GM23338 (cell line): ENCODE data around the gene TRMT5. TPM values are rescaled to one million over a fixed set of nuclear protein-coding genes. Genes with fewer than 3 reads are reported as not detected.

ENCODE experiments used
- ATAC-seq: fragments of 200-7000 bp; cut with Tn5 transposase; 3 replicates; pipeline ENCODE4 v1.9.1; 2020
- DNase-seq: peaks from one replicate; pipeline ENCODE4 v3.0.0-alpha.2; 2015; ENCODE audit warnings: low spot score
- H2AFZ ChIP-seq: fragments of 200-600 bp; sonication (generic); 2 replicates; pipeline ENCODE4 v1.8.0; 2016; ENCODE audit warnings: antibody characterized with exemption, mild to moderate bottlenecking, moderate library complexity
- H3F3A ChIP-seq: fragments of 200-600 bp; sonication (generic); replicated peaks from 2 replicates; pipeline ENCODE4 v1.8.0; 2017; ENCODE audit warnings: antibody characterized with exemption, mixed run types, low read depth
- H3K27ac ChIP-seq: fragments of 200-600 bp; sonication (generic); 2 replicates; pipeline ENCODE4 v1.6.1; 2016; ENCODE audit warnings: low read depth
- H3K27me3 ChIP-seq: fragments of 200-600 bp; sonication (generic); 2 replicates; pipeline ENCODE4 v1.8.0; 2016; ENCODE audit warnings: mild to moderate bottlenecking, mixed run types, moderate library complexity; ENCODE audit not compliant: insufficient read depth
- H3K36me3 ChIP-seq: fragments of 200-600 bp; sonication (generic); 2 replicates; pipeline ENCODE4 v1.8.0; 2016; ENCODE audit warnings: mild to moderate bottlenecking; ENCODE audit not compliant: insufficient read depth
- H3K4me1 ChIP-seq: fragments of 200-600 bp; sonication (generic); 2 replicates; pipeline ENCODE4 v1.8.0; 2016; ENCODE audit warnings: mild to moderate bottlenecking, moderate library complexity; ENCODE audit not compliant: insufficient read depth
- H3K4me2 ChIP-seq: fragments of 200-600 bp; sonication (generic); 2 replicates; pipeline ENCODE4 v1.7.1; 2017; ENCODE audit warnings: mixed run types
- H3K4me3 ChIP-seq: fragments of 200-600 bp; sonication (generic); 2 replicates; pipeline ENCODE4 v1.6.1; 2016; ENCODE audit warnings: mixed run types
- H3K79me2 ChIP-seq: fragments of 200-600 bp; sonication (generic); replicated peaks from 2 replicates; pipeline ENCODE4 v1.8.0; 2017; ENCODE audit warnings: mild to moderate bottlenecking; ENCODE audit not compliant: insufficient read depth
- H3K9me2 ChIP-seq: fragments of 200-600 bp; sonication (generic); 2 replicates; pipeline ENCODE4 v1.8.0; 2017; ENCODE audit not compliant: insufficient read depth
- H4K20me1 ChIP-seq: fragments of 200-600 bp; sonication (generic); replicated peaks from 2 replicates; pipeline ENCODE4 v1.8.0; 2017; ENCODE audit warnings: mild to moderate bottlenecking; ENCODE audit not compliant: insufficient read depth
- H3K27ac Mint-ChIP-seq: 2 replicates; pipeline ENCODE4 v1.8.0; 2020; ENCODE audit warnings: inconsistent platforms, mild to moderate bottlenecking, moderate library complexity, mixed read lengths
- H3K27me3 Mint-ChIP-seq: 3 replicates; pipeline ENCODE4 v1.8.0; 2022; ENCODE audit warnings: low read depth, mild to moderate bottlenecking, moderate library complexity, mixed read lengths, inconsistent platforms; ENCODE audit not compliant: insufficient read depth, poor library complexity
- H3K36me3 Mint-ChIP-seq: 3 replicates; pipeline ENCODE4 v1.8.0; 2021; ENCODE audit warnings: low read depth, mild to moderate bottlenecking, inconsistent platforms, moderate library complexity, mixed read lengths
- H3K4me1 Mint-ChIP-seq: 3 replicates; pipeline ENCODE4 v1.8.0; 2020; ENCODE audit warnings: mild to moderate bottlenecking, inconsistent platforms, mixed read lengths
- H3K4me3 Mint-ChIP-seq: 3 replicates; pipeline ENCODE4 v1.8.0; 2021; ENCODE audit warnings: moderate library complexity, mild to moderate bottlenecking, inconsistent platforms, mixed read lengths
- H3K9me3 Mint-ChIP-seq: 3 replicates; pipeline ENCODE4 v1.8.0; 2020; ENCODE audit warnings: moderate library complexity, mild to moderate bottlenecking, inconsistent platforms, mixed read lengths
- EZH2 ChIP-seq: fragments of 200-600 bp; sonication (generic); IDR thresholded peaks from one replicate; pipeline ENCODE4 v1.8.0; 2017; ENCODE audit warnings: antibody characterized with exemption, mild to moderate bottlenecking, low read depth; ENCODE audit not compliant: unreplicated experiment
- EZH2phosphoT487 ChIP-seq: fragments of 200-600 bp; sonication (generic); IDR thresholded peaks from one replicate; pipeline ENCODE4 v1.8.1; 2018; ENCODE audit warnings: antibody characterized with exemption; ENCODE audit not compliant: unreplicated experiment
- JUNB ChIP-seq: IDR thresholded peaks from one replicate; pipeline ENCODE4 v1.6.1; 2016; ENCODE audit warnings: antibody characterized with exemption; ENCODE audit not compliant: unreplicated experiment
- STAT1 ChIP-seq: IDR thresholded peaks from one replicate; pipeline ENCODE4 v1.6.1; 2016; ENCODE audit warnings: antibody characterized with exemption; ENCODE audit not compliant: unreplicated experiment
- ZNF331 ChIP-seq: fragments of 250-450 bp; sonication (Bioruptor Pico); IDR thresholded peaks from 2 replicates; pipeline ENCODE4 v1.5.0; 2020; ENCODE audit warnings: low read depth, mild to moderate bottlenecking, moderate library complexity
- polyA plus RNA-seq: library from polyadenylated mRNA; unstranded; fragments of >200 nt; fragmentation: Nextera tagmentation; extraction: Ambion mirVana; gene quantifications from 2 replicates; pipeline ENCODE4 v1.2.1, GENCODE V29; 2016
- total RNA-seq: library from RNA; depleted of rRNA; stranded (reverse); fragments of >200 nt; shearing (Covaris generic); gene quantifications from 2 replicates; pipeline ENCODE4 v1.2.3, GENCODE V29; 2014
- TF ChIP-seq, protein P1 (sequence below): IDR thresholded peaks from one replicate; pipeline ENCODE4 v1.6.1; 2018; ENCODE audit warnings: antibody characterized with exemption; ENCODE audit not compliant: unreplicated experiment
- TF ChIP-seq, protein P2 (sequence below): IDR thresholded peaks from 2 replicates; pipeline ENCODE4 v1.6.1; 2016; ENCODE audit warnings: antibody characterized with exemption
- TF ChIP-seq, protein P3 (sequence below): fragments of 250-450 bp; sonication (Bioruptor Pico); IDR thresholded peaks from 2 replicates; pipeline ENCODE4 v1.5.0; 2020; ENCODE audit warnings: mild to moderate bottlenecking, moderate library complexity

Gene TRMT5
- total and polyA plus RNA-seq, 2 experiments from 2014 or later, result 9.8 to 18.4 TPM

DNA sequence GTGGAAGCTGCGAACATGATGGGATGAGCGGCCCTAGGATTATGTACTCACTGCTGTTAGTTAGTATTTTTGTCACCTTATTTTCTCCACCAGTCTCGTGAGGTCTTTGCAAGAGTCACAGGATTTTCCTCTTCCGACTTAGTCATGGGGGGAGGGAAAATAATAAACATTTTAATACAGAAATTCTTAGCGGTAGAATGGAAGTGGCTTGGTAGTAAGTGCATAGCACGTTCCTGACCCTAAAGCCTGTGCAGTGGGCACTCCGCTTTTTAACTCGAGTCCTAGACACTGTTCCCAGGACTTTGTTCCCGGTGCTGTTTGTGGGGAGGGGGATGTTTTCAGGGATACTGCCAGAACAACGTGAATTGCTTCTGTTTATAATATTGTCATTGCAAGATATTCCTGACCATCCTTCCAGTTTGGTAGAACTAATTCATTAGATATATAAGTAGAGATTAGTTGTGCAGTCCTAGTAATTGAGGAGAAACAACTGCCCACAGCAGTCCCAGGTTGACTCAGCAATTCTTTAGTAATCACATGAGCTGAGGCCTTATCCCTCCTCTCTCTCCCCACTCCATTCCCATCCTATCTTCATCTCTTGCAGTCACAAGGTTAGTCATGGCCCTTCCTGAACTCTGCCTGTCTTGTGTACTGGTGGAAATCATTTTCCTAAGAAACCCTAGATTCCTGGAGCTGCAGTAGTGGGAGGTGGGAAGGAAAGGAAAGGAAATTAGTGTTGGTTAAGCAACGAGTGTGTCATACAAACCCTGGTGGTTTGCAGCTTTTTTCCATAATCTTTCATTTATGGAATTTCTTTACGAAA lies 965 bp upstream of the TRMT5 start:
- H3K4me3 ChIP-seq, result peak overlapping the region; percentile 89
- no peaks in the 10 kb centered on the region; the same call in 1 of the 2 replicates for H3K36me3 ChIP-seq
- H2AFZ ChIP-seq, result peak overlapping the region; percentile 99
- TF ChIP-seq EZH2, result no peak
- TF ChIP-seq, protein P1, sequence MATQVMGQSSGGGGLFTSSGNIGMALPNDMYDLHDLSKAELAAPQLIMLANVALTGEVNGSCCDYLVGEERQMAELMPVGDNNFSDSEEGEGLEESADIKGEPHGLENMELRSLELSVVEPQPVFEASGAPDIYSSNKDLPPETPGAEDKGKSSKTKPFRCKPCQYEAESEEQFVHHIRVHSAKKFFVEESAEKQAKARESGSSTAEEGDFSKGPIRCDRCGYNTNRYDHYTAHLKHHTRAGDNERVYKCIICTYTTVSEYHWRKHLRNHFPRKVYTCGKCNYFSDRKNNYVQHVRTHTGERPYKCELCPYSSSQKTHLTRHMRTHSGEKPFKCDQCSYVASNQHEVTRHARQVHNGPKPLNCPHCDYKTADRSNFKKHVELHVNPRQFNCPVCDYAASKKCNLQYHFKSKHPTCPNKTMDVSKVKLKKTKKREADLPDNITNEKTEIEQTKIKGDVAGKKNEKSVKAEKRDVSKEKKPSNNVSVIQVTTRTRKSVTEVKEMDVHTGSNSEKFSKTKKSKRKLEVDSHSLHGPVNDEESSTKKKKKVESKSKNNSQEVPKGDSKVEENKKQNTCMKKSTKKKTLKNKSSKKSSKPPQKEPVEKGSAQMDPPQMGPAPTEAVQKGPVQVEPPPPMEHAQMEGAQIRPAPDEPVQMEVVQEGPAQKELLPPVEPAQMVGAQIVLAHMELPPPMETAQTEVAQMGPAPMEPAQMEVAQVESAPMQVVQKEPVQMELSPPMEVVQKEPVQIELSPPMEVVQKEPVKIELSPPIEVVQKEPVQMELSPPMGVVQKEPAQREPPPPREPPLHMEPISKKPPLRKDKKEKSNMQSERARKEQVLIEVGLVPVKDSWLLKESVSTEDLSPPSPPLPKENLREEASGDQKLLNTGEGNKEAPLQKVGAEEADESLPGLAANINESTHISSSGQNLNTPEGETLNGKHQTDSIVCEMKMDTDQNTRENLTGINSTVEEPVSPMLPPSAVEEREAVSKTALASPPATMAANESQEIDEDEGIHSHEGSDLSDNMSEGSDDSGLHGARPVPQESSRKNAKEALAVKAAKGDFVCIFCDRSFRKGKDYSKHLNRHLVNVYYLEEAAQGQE, result no peak
- peak overlapping the region; percentile 51 for H3K27ac ChIP-seq
- H3F3A ChIP-seq, result no peaks in the 10 kb centered on the region
- no peaks in the 10 kb centered on the region for H4K20me1 ChIP-seq
- no peaks in the 10 kb centered on the region for H3K27me3 ChIP-seq
- Mint-ChIP-seq H3K4me1 (peaks cover 16% of the 10 kb centered on the region; the same call in 2 of the 3 replicates), H3K27ac (no peak overlapping the region), H3K9me3 (no peaks in the 10 kb centered on the region), H3K36me3 (peaks cover 10% of the 10 kb centered on the region; the same call in 2 of the 3 replicates), H3K27me3 (no peaks in the 10 kb centered on the region), H3K4me3 (no peak overlapping the region)
- H3K4me2 ChIP-seq, result peak overlapping the region; percentile 95
- no peaks in the 10 kb centered on the region for H3K9me2 ChIP-seq
- DNase-seq (peak; percentile 19), ATAC-seq (peak; percentile 6; the same call in 2 of the 3 replicates)
- H3K4me1 ChIP-seq, result peaks cover 5% of the 10 kb centered on the region; the same call in 1 of the 2 replicates
- peaks cover 41% of the 10 kb centered on the region for H3K79me2 ChIP-seq

DNA sequence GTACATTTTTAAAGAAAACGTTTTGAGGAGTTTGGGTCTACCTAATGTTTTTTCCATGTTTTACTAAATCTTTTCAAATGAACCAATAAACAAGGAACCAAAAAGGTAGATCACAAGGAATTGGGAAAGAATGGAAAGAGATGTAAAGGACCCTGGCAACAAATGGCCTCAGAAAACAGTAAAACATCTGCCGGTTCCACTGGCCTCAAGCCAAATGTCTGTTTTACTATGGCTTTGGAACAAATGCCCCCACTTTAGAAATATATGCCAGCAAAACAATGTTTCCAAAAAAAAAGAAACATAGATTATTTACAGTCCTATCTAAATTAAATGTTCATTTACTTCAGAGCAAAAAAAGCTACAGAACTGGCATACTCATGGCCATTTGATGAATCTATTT lies 3.0 kb downstream of the TRMT5 start:
- Mint-ChIP-seq H3K27ac (no peak overlapping the region), H3K9me3 (no peaks in the 10 kb centered on the region), H3K27me3 (no peaks in the 10 kb centered on the region), H3K4me3 (no peak overlapping the region), H3K36me3 (peaks cover 23% of the 10 kb centered on the region; the same call in 2 of the 3 replicates), H3K4me1 (peaks cover 15% of the 10 kb centered on the region; the same call in 2 of the 3 replicates)
- Histone ChIP-seq H3K79me2 (peaks cover 39% of the 10 kb centered on the region), H3K4me2 (no peak overlapping the region), H3K4me1 (peaks cover 5% of the 10 kb centered on the region; the same call in 1 of the 2 replicates), H3K9me2 (no peaks in the 10 kb centered on the region), H2AFZ (no peak overlapping the region), H3K27me3 (no peaks in the 10 kb centered on the region), H4K20me1 (no peaks in the 10 kb centered on the region), H3K36me3 (peaks cover 6% of the 10 kb centered on the region; the same call in 1 of the 2 replicates), H3K27ac (no peak overlapping the region), H3F3A (no peaks in the 10 kb centered on the region), H3K4me3 (no peak overlapping the region)
- DNase-seq (no peak), ATAC-seq (no peak)
- no peak for TF ChIP-seq JUNB
- TF ChIP-seq STAT1, result no peak
- TF ChIP-seq, protein P2, sequence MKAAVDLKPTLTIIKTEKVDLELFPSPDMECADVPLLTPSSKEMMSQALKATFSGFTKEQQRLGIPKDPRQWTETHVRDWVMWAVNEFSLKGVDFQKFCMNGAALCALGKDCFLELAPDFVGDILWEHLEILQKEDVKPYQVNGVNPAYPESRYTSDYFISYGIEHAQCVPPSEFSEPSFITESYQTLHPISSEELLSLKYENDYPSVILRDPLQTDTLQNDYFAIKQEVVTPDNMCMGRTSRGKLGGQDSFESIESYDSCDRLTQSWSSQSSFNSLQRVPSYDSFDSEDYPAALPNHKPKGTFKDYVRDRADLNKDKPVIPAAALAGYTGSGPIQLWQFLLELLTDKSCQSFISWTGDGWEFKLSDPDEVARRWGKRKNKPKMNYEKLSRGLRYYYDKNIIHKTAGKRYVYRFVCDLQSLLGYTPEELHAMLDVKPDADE, result no peak
- TF ChIP-seq, protein P3, sequence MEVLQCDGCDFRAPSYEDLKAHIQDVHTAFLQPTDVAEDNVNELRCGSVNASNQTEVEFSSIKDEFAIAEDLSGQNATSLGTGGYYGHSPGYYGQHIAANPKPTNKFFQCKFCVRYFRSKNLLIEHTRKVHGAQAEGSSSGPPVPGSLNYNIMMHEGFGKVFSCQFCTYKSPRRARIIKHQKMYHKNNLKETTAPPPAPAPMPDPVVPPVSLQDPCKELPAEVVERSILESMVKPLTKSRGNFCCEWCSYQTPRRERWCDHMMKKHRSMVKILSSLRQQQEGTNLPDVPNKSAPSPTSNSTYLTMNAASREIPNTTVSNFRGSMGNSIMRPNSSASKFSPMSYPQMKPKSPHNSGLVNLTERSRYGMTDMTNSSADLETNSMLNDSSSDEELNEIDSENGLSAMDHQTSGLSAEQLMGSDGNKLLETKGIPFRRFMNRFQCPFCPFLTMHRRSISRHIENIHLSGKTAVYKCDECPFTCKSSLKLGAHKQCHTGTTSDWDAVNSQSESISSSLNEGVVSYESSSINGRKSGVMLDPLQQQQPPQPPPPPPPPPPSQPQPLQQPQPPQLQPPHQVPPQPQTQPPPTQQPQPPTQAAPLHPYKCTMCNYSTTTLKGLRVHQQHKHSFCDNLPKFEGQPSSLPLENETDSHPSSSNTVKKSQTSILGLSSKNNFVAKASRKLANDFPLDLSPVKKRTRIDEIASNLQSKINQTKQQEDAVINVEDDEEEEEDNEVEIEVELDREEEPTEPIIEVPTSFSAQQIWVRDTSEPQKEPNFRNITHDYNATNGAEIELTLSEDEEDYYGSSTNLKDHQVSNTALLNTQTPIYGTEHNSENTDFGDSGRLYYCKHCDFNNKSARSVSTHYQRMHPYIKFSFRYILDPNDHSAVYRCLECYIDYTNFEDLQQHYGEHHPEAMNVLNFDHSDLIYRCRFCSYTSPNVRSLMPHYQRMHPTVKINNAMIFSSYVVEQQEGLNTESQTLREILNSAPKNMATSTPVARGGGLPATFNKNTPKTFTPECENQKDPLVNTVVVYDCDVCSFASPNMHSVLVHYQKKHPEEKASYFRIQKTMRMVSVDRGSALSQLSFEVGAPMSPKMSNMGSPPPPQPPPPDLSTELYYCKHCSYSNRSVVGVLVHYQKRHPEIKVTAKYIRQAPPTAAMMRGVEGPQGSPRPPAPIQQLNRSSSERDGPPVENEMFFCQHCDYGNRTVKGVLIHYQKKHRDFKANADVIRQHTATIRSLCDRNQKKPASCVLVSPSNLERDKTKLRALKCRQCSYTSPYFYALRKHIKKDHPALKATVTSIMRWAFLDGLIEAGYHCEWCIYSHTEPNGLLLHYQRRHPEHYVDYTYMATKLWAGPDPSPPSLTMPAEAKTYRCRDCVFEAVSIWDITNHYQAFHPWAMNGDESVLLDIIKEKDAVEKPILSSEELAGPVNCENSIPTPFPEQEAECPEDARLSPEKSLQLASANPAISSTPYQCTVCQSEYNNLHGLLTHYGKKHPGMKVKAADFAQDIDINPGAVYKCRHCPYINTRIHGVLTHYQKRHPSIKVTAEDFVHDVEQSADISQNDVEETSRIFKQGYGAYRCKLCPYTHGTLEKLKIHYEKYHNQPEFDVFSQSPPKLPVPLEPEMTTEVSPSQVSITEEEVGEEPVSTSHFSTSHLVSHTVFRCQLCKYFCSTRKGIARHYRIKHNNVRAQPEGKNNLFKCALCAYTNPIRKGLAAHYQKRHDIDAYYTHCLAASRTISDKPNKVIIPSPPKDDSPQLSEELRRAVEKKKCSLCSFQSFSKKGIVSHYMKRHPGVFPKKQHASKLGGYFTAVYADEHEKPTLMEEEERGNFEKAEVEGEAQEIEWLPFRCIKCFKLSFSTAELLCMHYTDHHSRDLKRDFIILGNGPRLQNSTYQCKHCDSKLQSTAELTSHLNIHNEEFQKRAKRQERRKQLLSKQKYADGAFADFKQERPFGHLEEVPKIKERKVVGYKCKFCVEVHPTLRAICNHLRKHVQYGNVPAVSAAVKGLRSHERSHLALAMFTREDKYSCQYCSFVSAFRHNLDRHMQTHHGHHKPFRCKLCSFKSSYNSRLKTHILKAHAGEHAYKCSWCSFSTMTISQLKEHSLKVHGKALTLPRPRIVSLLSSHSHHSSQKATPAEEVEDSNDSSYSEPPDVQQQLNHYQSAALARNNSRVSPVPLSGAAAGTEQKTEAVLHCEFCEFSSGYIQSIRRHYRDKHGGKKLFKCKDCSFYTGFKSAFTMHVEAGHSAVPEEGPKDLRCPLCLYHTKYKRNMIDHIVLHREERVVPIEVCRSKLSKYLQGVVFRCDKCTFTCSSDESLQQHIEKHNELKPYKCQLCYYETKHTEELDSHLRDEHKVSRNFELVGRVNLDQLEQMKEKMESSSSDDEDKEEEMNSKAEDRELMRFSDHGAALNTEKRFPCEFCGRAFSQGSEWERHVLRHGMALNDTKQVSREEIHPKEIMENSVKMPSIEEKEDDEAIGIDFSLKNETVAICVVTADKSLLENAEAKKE, result no peak
- TF ChIP-seq EZH2, result no peak
- no peak for TF ChIP-seq EZH2phosphoT487
- no peak for TF ChIP-seq ZNF331
